Stimulated activated CD4-positive, alpha-beta T cell treated with anti-CD3 and anti-CD28 coated beads, Interleukin-12 subunit alpha, Interleukin-12 subunit beta, amount 100 ng/mL, for 48 hours (primary cell): Measurements from ENCODE around the gene KIF13A.

Experiments used
- DNase-seq, 3 donors: peaks; one replicate each; pipeline ENCODE4 v3.0.0-alpha.2; 2020; ENCODE audit warnings: low read depth in 2 of 3, low spot score in 1 of 3

KIF13A gene

GRCh38 chr6:17730078-17730704, 257.2 kb downstream of the KIF13A start:
- DNase-seq: no peak

GRCh38 chr6:17729223-17730077, 258.0 kb downstream of the KIF13A start:
- DNase-seq: no peak

DNA sequence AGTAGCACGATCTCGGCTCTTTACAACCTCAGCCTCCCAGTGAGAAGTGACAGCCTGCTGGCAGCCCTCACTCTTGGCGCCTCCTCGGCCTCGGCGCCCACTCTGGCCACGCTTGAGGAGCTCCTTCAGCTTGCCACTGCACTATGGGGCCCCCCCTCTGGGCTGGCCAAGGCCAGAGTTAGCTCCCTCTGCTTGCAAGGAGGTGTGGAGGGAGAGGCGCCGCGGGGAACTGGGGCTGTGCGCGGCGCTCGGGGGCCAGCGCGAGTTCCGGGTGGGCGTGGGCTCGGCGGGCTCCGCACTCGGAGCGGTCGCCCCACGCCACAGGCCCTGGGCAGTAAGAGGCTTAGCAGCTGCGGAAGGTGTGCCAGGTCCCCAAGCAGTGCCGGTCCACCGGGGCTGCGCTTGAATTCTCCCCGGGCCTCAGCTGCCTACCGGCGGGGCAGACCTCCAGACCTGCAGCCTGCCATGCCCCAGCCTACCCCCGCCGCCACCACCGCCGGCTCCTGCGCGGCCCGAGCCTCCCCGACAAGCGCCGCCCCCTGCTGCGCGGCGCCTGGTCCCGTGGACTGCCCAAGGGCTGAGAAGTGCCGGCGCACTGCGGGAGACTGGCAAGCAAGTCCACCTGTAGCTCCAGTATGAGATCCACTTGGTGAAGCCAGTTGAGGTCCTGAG, 258.7 kb downstream of the KIF13A start:
- no peak for DNase-seq

DNA sequence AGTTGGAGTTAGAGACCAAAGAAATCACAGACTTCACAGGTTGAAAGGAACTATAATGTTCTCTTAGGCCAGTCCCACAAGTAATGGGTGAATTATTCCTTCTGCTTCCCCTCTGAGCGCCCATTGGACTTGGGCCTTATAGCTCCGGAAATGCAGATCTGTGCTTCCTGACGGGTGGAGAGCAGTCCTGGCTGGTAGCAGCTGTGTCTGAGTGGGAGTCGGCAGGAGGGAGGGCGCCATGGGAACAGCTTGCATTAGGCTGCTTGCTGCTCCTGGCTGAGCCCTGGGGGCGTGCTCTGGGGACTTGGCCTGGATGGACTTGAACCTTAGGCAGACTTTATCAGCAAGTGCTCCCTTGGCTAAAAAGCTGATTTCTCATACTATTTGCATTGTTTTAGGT, 262.4 kb downstream of the KIF13A start:
- DNase-seq: no peak

- DNase-seq: no peak
Measured at GRCh38 chr6:17724341-17724740, 263.1 kb downstream of the KIF13A start.

DNA sequence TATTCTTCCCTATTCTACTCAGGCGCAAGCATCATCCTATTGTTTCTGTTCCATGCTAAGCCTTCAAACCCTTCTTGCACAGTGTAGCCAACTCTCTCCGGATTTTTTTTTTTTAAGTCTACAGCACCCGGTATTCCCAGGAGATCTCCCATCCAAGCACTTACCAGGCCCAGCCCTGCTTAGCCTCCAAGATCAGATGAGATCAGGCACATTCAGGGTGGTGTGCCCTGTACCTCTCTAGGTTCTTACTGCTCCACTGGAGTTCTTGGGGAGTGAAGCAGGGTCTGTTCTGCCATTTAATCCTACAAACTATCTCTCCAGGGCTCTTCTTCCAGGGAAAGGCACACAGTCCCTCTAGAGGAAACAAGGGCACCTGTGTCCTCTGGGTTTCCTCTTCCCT, 265.8 kb downstream of the KIF13A start:
- DNase-seq: no peak

DNA sequence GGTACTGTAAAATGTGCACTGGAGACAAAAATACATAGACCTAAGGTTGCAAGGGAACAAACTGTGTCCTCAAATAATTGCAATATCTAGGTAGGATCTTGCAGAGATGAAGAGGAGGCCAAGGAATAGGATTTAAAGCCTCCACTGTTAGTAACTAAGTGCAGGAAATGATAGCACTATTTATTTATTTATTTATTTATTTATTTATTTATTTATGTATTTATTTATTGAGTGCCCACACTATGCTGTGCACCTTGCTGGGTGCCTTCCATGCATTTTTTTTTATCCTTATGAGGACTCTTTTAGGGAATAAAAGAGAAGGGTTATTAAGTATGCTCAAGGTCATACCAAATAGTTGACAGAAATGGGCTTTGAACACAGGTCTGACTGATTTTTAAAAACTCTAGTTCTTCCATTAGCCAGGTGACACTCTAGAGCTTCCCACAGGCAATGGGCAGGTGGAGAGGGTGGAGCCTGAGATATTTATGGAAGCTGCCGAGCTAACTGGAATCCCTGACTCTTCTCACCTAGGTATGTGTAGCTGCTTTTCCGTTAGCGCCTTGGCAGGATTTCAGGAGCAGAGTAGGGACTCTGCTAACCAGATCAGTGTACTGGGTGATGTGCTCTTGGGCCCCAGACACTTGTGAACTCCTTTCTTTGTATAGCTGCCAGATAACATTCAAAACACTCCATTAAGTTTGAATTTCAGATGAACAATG, 268.0 kb downstream of the KIF13A start:
- no peak for DNase-seq

DNA sequence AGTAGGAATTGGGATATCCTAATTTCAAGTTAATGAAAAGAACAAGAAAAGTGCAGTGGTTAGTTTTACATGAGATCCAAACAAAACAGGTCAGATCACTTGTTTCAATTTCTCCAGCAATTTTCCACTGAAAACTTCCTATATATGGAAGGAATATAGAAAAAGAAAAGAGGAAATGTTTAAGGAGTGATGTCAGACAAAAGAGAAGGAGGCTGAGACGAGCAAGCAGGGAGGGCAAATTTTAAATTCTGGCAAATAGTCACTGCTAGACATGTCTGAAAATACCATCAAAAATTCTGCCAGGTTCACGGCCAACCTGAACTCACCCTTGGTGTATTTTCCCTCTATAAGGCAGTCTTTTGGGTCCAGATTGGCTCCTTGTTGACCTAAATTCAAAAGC, 271.2 kb downstream of the KIF13A start:
- no peak for DNase-seq

GRCh38 chr6:17714879-17715851, 272.3 kb downstream of the KIF13A start:
- peak in 1 of 3 donors; percentile 43 for DNase-seq

GRCh38 chr6:17714177-17714576, 273.3 kb downstream of the KIF13A start:
- DNase-seq: no peak

DNA sequence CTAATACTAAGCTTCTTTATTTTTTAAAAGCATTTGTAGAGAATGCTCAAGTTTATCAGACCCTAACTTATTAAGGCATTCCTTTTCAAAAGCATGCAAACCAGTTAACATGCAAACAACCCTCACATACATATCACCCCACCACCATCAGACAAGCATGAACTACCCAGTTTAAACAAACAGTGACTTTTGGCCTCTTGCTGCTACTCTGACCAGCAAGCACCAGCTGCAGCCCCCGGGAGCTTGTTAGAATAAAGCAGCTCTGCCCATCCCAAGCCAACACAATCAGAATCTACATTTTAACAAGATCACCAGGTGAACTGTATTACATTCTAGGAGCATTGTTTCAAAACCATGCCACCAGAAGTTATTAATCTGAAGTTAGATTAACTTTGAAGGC, 274.9 kb downstream of the KIF13A start:
- no peak for DNase-seq

DNA sequence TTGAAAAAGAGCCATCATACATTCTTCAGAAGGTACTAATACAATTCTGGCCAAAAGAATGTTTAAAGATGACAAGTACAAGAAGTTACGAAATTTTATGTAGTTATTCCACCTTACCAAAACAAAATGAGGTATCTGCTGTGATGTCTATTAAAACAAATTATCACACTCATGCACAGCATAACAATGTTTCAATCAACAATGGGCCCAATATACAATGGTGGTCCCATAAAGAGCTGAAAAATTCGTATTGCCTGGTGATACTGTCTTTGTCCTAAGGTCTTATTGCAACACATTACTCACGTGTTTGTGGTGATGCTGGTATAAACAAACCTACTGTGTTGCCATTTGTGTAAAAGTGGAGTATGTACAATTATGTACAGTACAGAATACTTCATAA, 277.1 kb downstream of the KIF13A start:
- no peak for DNase-seq

- no peak for DNase-seq
Measured at GRCh38 chr6:17709476-17709875, 278.0 kb downstream of the KIF13A start.
